GM21360 (cell line): ENCODE measurements around the gene HERC2.
"Not testable (repeated sequence)": the region's sequence is repeated elsewhere in the genome, so short reads cannot be mapped to it uniquely, and the experiment has no call there.

Source experiments
- ATAC-seq: cut with Tn5 transposase; IDR thresholded peaks from one replicate; pipeline ENCODE4 v1.9.1; 2021; ENCODE audit warnings: mild to moderate bottlenecking, moderate library complexity; ENCODE audit not compliant: unreplicated experiment

The HERC2 gene, protein sequence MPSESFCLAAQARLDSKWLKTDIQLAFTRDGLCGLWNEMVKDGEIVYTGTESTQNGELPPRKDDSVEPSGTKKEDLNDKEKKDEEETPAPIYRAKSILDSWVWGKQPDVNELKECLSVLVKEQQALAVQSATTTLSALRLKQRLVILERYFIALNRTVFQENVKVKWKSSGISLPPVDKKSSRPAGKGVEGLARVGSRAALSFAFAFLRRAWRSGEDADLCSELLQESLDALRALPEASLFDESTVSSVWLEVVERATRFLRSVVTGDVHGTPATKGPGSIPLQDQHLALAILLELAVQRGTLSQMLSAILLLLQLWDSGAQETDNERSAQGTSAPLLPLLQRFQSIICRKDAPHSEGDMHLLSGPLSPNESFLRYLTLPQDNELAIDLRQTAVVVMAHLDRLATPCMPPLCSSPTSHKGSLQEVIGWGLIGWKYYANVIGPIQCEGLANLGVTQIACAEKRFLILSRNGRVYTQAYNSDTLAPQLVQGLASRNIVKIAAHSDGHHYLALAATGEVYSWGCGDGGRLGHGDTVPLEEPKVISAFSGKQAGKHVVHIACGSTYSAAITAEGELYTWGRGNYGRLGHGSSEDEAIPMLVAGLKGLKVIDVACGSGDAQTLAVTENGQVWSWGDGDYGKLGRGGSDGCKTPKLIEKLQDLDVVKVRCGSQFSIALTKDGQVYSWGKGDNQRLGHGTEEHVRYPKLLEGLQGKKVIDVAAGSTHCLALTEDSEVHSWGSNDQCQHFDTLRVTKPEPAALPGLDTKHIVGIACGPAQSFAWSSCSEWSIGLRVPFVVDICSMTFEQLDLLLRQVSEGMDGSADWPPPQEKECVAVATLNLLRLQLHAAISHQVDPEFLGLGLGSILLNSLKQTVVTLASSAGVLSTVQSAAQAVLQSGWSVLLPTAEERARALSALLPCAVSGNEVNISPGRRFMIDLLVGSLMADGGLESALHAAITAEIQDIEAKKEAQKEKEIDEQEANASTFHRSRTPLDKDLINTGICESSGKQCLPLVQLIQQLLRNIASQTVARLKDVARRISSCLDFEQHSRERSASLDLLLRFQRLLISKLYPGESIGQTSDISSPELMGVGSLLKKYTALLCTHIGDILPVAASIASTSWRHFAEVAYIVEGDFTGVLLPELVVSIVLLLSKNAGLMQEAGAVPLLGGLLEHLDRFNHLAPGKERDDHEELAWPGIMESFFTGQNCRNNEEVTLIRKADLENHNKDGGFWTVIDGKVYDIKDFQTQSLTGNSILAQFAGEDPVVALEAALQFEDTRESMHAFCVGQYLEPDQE (N-terminal part only)

DNA sequence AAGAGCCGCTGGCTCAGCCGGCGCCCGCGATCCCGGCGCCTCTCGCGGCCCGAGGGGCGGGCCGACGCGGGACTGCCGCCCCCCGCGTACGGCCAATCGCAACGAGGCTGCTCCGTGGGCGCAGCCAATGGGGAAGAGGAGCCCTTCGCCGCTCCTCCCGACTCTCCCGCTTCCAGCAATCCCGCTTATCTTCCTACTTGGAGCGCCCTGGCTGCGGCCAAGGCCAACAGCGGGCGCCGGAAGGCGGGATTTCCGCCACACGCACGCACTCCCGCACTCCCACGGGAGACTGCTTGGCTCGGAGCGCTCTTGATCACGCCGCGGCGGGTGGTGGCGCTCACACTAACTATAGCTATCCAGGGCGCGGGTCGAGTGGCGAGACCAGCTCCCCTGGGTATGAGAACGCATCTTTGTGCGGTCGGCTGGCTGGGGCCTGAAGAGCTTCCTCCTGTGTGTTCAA, at the start of gene HERC2:
Gene HERC2, minus strand, starts transcription at position 51 of the 460 bp plus-strand sequence. CDS start 746 bp downstream, outside the sequence.
- ATAC-seq = not testable (repeated sequence)

DNA sequence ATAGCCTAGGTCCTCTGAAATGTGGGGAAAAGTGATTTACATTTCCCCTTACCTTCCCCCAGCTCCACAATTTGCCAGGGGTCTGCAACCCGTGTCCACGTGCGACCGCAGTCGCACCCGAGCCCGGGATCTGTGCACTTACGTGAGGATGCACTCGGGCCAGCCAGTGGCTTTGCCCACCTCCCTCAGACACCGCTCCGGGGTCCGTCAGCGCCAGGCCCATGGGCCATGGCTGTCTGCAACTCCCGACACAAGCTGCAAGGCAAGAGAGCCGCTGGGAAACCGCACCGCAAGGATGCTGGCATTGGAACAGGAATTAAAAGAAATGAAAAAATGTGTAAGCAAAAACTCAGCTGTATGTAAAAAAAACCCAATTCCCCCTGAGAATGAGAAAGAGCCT, 43.5 kb upstream of the HERC2 start:
- ATAC-seq = not testable (repeated sequence)

DNA sequence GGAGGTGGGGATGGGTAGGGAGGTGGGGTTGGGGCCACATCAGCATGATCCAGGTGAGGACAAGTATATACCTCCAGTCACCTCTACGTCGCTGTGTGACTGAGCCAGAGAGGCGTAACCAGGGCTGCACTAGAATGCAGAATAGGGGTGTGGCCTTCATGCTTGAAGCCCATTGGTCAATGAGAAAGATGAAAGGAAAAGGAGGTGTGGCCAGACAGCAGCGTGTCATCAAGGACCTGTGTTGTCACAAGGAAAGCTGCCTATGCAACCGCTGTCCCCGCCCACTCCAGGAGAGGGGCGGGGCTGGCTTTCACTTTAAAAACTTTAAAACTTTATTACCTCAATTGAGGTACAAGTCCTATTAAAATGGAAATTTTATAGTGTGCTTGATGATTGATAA, 36.0 kb upstream of the HERC2 start, which contains the start of gene GOLGA6L24:
Gene GOLGA6L24, minus strand, starts transcription at position 101 of the 400 bp plus-strand sequence. Its CDS starts 61 bp downstream, at position 40.
- ATAC-seq = not testable (repeated sequence)

DNA sequence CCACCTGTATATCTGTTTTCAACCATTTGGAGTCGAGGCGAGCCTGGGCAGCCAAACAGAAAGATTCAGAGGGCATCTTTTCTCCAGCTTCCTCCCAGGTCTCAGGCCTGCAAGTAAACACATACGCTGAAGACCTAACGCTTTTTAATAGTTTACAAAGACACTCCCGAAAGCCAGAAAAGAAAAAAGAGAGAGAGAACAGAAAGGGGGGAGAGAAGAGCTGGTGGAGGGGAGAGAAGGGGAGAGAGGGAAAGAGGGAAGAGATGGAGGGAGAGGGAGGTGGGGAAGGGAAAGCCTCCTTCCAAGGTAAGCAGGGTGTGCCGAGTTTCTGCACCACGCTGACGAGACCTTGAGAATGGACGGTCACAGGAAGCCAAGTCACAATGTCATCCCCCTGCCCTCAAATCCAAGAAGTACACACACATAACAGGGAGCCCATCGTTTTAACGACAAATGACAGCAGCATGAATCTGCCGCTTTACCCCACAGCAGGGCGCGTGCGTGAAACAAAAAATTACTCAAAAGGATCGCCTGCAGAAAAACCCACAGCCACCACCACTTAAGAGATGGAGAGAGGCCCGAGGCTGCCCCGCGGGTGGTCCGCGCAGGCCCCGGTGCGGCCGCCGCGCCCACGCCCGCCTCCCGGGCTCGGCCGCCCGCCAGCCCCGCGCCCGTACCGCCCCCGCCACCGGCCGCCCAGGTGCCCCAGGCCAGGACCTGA, 461 bp downstream of the HERC2 start:
- not testable (repeated sequence) for ATAC-seq

DNA sequence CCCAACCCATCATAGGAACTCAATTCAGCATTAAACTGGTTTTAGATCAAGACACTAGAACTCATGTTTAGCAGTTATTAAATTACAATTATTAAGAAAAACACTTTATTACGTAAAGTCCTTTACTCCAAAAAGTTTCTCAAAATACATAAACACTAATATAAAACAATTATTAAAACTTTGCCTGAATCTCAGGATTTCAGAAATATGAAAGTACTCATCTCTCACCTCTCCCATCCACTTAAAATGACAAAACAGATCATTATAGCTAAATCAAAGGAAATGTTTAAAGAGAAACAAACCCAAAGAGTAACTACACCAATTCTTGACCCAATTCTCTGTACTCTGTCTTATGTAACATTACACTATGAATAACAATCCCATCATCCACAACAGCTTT, 2.3 kb downstream of the HERC2 start:
- not testable (repeated sequence) for ATAC-seq

DNA sequence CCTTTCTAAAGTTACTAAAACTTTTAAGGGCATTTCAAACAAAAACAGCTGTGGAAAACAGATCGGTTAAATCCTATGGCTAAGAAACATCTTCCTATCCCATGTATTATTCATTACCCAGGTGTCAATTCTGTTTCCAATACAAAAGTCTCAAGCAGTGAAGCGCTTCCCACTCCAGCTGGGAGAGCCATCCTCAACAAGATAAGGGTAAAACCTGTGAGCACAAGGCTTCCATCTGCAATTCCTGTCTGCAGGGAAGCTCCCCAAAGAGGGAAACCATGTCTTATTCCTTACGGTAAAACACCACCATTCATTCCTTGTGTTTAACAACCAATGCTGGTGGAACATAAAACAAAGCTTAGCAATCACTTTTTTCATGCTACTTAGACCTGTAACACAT, 3.2 kb downstream of the HERC2 start:
- not testable (repeated sequence) for ATAC-seq

DNA sequence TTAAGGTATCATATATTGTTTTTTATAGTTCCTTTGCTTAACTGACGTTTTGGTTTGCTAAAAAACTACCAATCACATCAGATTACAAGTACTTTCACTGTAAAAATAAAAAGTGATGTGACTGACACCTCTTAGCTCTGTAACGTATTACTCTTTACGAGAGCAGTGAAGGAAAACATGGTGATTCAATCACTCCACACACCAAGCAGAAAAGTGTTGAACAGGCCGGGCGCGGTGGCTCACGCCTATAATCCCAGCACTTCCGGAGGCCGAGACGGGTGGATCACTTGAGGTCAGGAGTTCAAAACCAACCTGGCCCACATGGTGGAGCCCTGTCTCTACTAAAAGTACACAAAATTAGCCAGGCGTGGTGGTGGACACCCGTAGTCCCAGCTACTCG, 3.9 kb downstream of the HERC2 start:
- not testable (repeated sequence) for ATAC-seq

DNA sequence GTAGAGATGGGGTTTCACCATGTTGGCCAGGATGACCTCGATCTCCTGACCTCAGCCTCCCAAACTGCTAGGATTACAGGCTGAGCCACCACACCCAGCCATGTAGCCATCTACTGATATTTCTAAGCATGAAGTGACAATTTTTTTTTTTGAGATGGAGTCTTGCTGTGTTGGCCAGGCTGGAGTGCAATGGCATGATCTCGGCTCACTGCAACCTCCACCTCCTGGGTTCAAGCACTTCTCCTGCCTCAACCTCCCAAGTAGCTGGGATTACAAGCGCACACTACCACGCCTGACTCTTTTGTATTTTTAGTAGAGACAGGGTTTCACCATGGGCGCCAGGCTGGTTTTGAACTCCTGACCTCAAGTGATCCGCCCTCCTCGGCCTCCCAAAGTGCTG, 5.0 kb downstream of the HERC2 start:
- not testable (repeated sequence) for ATAC-seq

DNA sequence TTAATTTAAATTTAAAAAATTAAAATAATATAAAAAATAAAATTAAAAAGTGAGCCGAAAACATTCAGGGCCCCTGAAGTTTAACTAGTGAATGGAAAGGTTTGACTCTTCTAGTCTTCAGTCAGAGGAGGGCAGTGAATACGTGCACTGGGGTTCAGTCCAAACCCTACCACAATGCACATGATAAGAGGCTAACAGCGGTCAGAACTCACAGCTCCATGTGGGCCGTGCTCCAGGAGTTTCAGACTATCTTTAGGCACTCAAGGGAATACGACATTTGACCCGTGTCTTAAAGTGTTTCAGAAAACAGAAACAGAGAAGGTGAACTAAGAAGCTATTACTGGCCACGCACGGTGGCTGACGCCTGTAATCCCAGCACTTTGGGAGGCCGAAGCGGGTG, 11.5 kb downstream of the HERC2 start:
- not testable (repeated sequence) for ATAC-seq

DNA sequence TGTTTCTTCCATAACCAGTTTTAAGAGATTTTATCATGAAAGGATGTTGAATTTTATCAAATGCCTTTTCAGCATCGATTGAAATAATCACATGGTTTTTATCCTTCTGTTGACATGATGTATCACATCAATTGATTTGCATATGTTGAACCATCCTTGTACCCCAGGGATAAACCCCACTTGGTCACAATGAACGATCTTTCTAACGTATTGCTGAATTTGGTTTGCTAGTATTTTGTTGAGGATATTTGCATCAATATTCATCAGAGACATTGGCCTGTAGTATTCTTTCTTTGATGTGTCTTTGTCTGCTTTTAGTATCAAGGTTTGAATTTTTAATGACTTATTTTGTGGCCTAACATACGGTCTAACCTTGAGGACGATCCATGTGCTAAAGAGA, 13.3 kb downstream of the HERC2 start:
- ATAC-seq = not testable (repeated sequence)

DNA sequence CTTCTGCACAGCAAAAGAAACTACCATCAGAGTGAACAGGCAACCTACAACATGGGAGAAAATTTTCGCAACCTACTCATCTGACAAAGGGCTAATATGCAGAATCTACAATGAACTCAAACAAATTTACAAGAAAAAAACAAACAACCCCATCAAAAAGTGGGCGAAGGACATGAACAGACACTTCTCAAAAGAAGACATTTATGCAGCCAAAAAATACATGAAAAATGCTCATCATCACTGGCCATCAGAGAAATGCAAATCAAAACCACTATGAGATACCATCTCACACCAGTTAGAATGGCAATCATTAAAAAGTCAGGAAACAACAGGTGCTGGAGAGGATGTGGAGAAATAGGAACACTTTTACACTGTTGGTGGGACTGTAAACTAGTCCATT, 16.3 kb downstream of the HERC2 start:
- ATAC-seq = not testable (repeated sequence)

DNA sequence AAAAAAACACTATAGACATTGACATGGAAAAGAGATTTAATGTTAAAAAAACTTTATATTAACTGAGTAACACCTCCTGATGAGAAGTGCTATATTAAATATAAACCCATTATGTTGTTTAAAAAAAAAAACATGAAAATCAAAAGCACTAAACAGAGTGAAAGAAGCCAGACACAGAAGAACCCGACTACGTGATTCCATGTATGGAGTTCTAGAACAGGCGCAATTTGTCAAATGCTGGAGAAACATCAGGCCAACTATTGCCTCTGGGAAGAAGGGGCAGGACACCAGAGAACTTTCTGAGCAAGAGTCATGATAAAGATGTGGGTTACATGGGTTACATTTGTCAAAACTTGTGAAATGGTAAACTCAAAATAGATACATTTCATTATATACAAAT, 24.5 kb downstream of the HERC2 start:
- not testable (repeated sequence) for ATAC-seq

DNA sequence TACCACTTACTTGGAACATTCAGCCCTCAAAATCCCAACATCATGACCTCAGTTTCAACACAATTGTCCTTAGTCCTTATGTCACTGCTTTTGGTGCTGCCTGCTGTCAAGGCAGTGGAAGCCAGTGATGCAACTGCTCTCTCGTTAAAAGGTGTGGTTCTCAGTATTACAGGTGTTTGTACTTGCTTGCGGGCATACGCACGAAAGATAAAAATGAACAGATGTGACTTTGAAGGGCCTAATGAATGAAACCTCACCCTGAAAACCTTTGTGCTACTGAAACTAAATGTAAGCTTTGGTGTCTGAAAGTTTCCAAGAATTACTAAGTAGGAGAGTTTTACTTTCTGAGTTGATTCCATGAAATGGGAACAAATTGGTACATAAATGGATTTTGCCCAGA, 25.2 kb downstream of the HERC2 start:
- ATAC-seq = not testable (repeated sequence)

DNA sequence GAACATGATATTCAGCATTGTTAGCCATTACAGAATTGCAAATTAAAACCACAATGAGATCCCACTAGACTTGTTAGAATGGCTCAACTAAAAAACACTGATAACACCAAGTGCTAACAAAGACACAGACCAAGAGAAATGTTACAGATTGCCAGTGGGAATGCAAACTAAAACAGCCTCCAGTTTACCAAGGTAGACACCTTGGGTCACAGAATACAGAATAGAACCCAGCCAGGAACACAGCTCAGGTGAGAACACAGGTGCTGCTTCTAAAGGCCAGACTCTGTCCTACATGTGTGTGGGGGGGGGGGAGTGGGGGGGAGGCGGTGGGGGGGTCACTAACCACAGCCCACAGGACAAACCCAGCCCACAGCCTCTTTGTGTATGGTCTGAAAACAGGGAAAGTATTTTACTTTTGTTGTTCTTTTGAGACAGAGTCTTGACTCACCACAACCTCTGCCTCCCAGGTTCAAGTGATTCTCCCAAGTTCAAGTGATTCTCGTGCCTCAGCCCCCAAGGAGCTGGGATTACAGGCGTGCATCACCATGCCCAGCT, 26.9 kb downstream of the HERC2 start:
- ATAC-seq = not testable (repeated sequence)

DNA sequence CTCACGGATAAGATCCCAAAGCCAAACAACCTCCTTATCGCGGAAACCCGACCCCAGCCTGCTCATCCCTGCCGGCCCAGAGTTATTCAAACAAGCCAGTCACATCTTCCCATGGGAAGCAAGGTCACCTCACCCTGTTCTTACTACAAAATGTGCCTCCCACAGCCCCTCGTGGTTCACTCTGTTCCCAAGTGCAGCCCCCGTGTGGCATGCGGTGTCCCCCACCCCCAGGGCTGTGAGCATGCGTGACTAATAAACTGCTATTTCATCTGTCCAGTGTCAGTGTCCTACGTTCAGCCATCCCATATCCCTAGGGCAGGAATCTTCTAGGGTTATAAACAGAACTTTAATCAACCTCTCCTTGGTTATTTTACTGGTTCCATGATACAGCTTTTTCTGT, 27.4 kb downstream of the HERC2 start:
- ATAC-seq = not testable (repeated sequence)

DNA sequence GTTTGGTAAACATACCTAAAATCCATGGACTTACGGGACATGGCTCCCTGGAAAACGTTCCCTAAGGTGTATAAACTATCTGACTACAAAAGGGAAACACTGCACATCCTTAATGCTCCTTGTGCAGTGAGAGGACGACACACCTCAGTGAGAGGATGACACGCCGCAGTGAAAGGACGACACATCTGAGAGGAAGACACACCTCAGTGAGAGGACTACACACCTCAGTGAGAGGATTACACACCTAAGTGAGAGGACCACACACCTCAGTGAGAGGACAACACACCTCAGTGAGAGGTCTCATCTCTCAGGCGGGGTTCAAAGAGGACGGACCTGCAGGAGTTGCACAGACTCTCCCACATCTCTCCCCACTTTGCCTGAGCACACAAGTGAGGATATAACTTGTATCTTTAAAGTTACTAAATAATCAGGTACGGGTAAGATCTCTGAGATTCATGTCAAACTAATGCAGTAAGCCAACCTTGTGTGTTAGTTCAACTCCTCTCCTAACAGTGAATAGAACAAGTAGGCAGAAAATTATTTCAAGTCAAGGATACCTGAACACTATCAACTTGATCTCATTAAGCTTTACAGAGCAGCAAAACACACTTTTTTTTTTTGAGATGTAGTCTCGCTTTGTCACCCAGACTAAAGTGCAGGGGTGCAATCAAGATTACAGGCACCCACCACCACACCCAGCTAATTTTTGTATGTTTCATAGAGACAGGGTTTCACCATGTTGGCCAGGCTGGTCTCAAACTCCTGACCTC, 32.1 kb downstream of the HERC2 start:
- peak; percentile 24 for ATAC-seq

DNA sequence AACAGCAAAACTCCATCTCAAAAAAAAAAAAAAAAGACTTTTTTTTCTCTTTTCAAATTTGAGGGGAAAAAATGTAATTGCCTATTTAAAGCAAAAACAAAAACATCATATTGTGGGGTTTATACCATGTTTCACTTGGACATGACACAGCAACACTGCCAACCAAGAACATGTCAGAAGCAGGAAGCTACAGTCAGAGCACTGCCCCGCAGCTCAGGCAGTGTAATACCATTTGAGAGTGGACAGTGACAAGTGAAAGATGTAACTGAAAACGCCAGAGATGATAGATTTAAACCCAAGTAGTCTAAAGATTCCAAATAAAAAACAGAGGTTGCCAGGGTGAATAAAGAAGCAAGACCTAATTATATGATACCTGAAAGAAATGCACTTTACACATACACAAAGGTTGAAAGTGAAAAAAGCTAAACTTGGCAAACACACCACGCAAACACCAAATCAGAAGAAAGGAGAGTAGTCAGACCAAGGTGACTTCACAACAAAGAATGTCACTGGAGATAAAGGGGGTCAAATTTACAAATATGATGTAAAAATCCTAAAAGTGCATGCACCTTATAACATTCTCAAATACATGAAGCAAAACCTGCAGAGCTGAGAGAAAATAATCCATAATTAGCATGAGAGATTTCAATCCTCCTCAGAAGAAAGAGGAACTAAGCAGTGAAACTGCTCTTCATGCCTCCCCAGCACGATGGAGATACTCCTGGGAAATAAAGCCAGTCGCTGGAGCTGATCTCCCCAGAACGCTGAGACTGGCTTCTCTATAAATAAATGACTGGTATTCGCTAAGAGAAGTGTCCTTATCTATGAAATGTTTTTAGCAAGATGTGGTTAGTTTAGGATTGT, 32.9 kb downstream of the HERC2 start:
- ATAC-seq = peak; percentile 74

DNA sequence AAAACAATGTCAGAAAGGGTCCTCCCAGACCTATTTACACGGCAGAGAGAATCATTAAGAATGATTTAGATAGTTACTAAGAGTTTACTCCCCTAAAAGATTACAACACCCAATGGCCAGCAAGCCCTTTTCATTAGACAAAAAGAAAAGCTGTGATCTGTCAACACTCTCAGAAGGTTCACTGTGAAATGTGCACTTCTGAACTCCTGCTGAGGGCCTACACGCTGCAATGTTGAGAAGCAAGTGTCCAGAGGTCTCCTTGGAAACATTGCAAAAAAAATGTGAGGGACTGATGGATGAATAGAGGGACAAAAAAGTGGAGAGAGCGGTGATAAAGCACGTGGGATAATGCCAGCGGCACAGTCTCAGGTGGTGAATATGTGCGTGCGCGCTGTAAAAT, 35.3 kb downstream of the HERC2 start:
- not testable (repeated sequence) for ATAC-seq
